ENCODE measurements around the gene CD300LD.
A peak's percentile ranks its signal among the peaks of the same experiment; 100 is the strongest.

The CD300LD gene

DNA sequence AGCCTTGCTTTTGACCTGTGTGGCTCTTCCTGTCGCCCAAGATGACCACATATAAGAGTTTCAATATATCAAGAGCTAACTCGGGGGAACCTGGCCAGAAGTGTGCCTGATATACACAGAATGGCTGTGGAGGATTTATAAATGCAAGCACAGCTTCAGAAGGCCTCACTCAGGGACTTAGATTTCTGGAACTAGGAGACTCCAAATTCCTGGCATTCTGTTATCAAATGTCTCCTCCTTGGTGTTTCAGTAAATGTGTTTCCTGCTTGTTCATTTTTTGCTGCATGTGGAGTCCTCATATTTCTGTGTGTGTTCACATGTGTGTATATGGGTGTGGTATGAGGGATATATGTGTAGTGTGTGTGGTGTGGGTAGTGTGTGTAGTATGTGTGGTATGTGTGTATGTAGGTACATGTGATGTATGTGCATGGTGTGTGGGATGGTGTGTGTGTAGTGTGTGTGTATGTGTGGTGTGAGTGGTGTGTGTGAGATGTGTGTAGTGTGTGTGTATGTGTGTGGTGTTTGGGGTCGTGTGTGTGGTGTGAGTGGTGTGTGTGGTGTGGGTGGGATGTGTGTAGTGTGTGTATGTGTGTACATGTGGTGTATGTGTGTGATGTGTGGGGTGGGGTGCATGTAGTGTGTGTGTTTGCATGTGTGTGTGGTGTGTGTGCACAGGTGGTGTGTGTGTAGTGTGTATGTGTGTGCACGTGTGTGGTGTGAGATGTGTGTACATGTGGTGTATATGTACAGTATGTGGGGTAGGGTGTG lies 23.8 kb downstream of the CD300LD start:
- no peaks in the 10 kb centered on the region for H3K27me3 ChIP-seq (ENCODE audit: insufficient read depth, low read length)
- no peak overlapping the region for H2BK12ac ChIP-seq (ENCODE audit: low read length)
- H3K27ac ChIP-seq (ENCODE audit: low read depth, low read length): no peak overlapping the region
- H3K79me2 ChIP-seq (ENCODE audit: control insufficient read depth, insufficient read depth, low read length, poor library complexity): no peaks in the 10 kb centered on the region
- no peak overlapping the region for H3K4ac ChIP-seq (ENCODE audit: low read depth, low read length)
- H4K91ac ChIP-seq (ENCODE audit: low read depth, low read length): no peak overlapping the region
- 100% methylated on average over 1 of the region's 4 CpGs for WGBS (ENCODE audit: extremely low coverage, insufficient coverage, insufficient read length)
- H4K12ac ChIP-seq (ENCODE audit: low read depth, low read length): no peak overlapping the region
- H3K79me1 ChIP-seq (ENCODE audit: low read length): no peaks in the 10 kb centered on the region
- no peak for DNase-seq
- peaks cover 0 to 3% of the 10 kb centered on the region in 2 experiments for H3K4me1 ChIP-seq (ENCODE audit: control insufficient read depth in 1 of 2, insufficient read depth in 2 of 2, low read length in 2 of 2)
- H3K14ac ChIP-seq (ENCODE audit: low read length): no peak overlapping the region
- no peak overlapping the region for H3K9ac ChIP-seq (ENCODE audit: low read length)
- H3K4me3 ChIP-seq (ENCODE audit: low read depth, low read length): peak overlapping the region; percentile 60
- no peak overlapping the region for H4K8ac ChIP-seq (ENCODE audit: low read depth, low read length)
- no peak overlapping the region for H2AFZ ChIP-seq (ENCODE audit: insufficient read depth, low read length, poor library complexity)
- no peak overlapping the region for H2BK120ac ChIP-seq (ENCODE audit: insufficient read depth, low read length, poor library complexity)
- no peaks in the 10 kb centered on the region for H3K36me3 ChIP-seq (ENCODE audit: control insufficient read depth in 1 of 2, insufficient read depth in 2 of 2, low read length in 2 of 2)
- H3K18ac ChIP-seq (ENCODE audit: low read length): no peak overlapping the region
- H2AK5ac ChIP-seq (ENCODE audit: low read length): no peak overlapping the region
- H3K23ac ChIP-seq (ENCODE audit: low read length): peak overlapping the region; percentile 52
- peaks cover 12% of the 10 kb centered on the region for H3K9me3 ChIP-seq (ENCODE audit: insufficient read depth, low read depth, low read length)
- H3K4me2 ChIP-seq (ENCODE audit: low read length): no peak overlapping the region
- H2BK5ac ChIP-seq (ENCODE audit: low read depth, low read length, poor library complexity): no peak overlapping the region

DNA sequence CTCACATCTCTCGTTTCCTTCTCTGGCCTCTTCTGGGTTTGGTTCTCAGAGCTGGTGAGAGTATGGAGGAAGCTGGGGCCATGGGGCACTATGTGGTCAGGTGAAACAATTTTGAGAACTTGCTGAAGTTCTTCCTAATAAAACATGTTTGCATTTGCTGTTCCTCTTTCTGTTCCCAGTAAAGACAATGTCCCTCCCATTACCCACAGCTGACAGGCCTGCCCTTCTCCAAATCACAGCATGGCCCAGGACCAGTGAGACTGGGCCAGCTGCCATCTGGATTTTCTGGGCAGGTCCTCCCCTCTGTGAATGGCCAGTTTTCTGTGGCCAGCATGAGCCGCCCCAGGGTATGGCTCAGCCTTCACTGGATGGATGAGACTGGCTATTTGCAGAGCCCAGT lies 24.7 kb downstream of the CD300LD start, which contains the start of gene CD300H:
TSS of gene CD300H (minus strand) at position 113 of the 400 bp plus-strand sequence.
- H2AK5ac ChIP-seq (ENCODE audit: low read length): no peak within 1 kb of the TSS
- no peak within 1 kb of the TSS for H3K4ac ChIP-seq (ENCODE audit: low read depth, low read length)
- no peak within 1 kb of the TSS for H4K12ac ChIP-seq (ENCODE audit: low read depth, low read length)
- H3K4me2 ChIP-seq (ENCODE audit: low read length): no peak within 1 kb of the TSS
- H3K9ac ChIP-seq (ENCODE audit: low read length): no peak within 1 kb of the TSS
- no peak within 1 kb of the TSS for H4K8ac ChIP-seq (ENCODE audit: low read depth, low read length)
- H3K14ac ChIP-seq (ENCODE audit: low read length): no peak within 1 kb of the TSS
- H2BK120ac ChIP-seq (ENCODE audit: insufficient read depth, low read length, poor library complexity): no peak within 1 kb of the TSS
- H3K23ac ChIP-seq (ENCODE audit: low read length): no peak within 1 kb of the TSS
- H3K79me1 ChIP-seq (ENCODE audit: low read length): no peaks in the 10 kb centered on the region
- no peak within 1 kb of the TSS for H3K27ac ChIP-seq (ENCODE audit: low read depth, low read length)
- no peak within 1 kb of the TSS for H2BK12ac ChIP-seq (ENCODE audit: low read length)
- no peak for DNase-seq
- no peaks in the 10 kb centered on the region for H3K27me3 ChIP-seq (ENCODE audit: insufficient read depth, low read length)
- H2AFZ ChIP-seq (ENCODE audit: insufficient read depth, low read length, poor library complexity): no peak within 1 kb of the TSS
- no peak within 1 kb of the TSS for H4K91ac ChIP-seq (ENCODE audit: low read depth, low read length)
- WGBS (ENCODE audit: extremely low coverage, insufficient coverage, insufficient read length): no CpG with 5 or more reads among the region's 2 CpGs
- no peak within 1 kb of the TSS for H3K18ac ChIP-seq (ENCODE audit: low read length)
- H3K79me2 ChIP-seq (ENCODE audit: control insufficient read depth, insufficient read depth, low read length, poor library complexity): no peaks in the 10 kb centered on the region
- H3K4me1 ChIP-seq (ENCODE audit: control insufficient read depth in 1 of 2, insufficient read depth in 2 of 2, low read length in 2 of 2): peaks cover 0 to 3% of the 10 kb centered on the region in 2 experiments
- no peak within 1 kb of the TSS for H3K4me3 ChIP-seq (ENCODE audit: low read depth, low read length)
- no peaks in the 10 kb centered on the region for H3K36me3 ChIP-seq (ENCODE audit: control insufficient read depth in 1 of 2, insufficient read depth in 2 of 2, low read length in 2 of 2)
- H2BK5ac ChIP-seq (ENCODE audit: low read depth, low read length, poor library complexity): no peak within 1 kb of the TSS
- H3K9me3 ChIP-seq (ENCODE audit: insufficient read depth, low read depth, low read length): peaks cover 14% of the 10 kb centered on the region

DNA sequence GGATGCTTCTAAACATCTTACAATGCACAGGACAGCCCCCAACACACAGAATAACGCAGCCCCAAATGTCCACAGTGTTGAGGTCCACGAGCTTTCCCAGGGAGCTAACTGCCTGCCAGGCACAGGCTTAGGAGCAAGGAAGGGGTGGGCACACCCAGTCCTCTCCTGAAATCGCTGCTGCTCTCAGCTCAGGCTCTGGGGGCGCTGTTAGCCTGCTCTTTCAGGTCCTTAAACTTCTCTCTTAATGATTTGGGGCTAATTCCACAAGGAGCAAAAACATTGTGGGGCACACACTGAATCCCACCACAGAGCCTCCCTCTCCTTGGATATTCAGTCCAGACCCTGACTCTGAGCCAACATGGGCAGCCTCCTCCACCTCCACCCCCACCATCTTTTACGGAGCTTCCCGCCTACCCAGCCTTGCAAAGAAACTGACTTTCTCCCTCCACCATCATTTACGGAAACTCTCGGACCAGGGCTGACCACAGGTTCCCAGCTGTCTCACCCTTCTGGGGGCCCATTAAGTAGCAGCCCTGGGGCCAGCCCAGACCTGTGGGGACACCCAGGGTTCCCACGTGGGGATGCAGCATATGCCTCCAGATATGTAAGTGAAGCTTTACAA lies 25.8 kb downstream of the CD300LD start:
- no peak overlapping the region for H3K4ac ChIP-seq (ENCODE audit: low read depth, low read length)
- no peak overlapping the region for H3K27ac ChIP-seq (ENCODE audit: low read depth, low read length)
- H4K91ac ChIP-seq (ENCODE audit: low read depth, low read length): no peak overlapping the region
- peak in 1 of 2 donors; percentile 7 for DNase-seq
- H2BK5ac ChIP-seq (ENCODE audit: low read depth, low read length, poor library complexity): no peak overlapping the region
- no peak overlapping the region for H2AFZ ChIP-seq (ENCODE audit: insufficient read depth, low read length, poor library complexity)
- peaks cover 0 to 3% of the 10 kb centered on the region in 2 experiments for H3K4me1 ChIP-seq (ENCODE audit: control insufficient read depth in 1 of 2, insufficient read depth in 2 of 2, low read length in 2 of 2)
- no peak overlapping the region for H2AK5ac ChIP-seq (ENCODE audit: low read length)
- no peak overlapping the region for H3K9ac ChIP-seq (ENCODE audit: low read length)
- no peaks in the 10 kb centered on the region for H3K79me2 ChIP-seq (ENCODE audit: control insufficient read depth, insufficient read depth, low read length, poor library complexity)
- H2BK12ac ChIP-seq (ENCODE audit: low read length): no peak overlapping the region
- H3K36me3 ChIP-seq (ENCODE audit: control insufficient read depth in 1 of 2, insufficient read depth in 2 of 2, low read length in 2 of 2): no peaks in the 10 kb centered on the region
- no peak overlapping the region for H3K18ac ChIP-seq (ENCODE audit: low read length)
- H3K4me3 ChIP-seq (ENCODE audit: low read depth, low read length): no peak overlapping the region
- no peak overlapping the region for H3K4me2 ChIP-seq (ENCODE audit: low read length)
- H3K27me3 ChIP-seq (ENCODE audit: insufficient read depth, low read length): no peaks in the 10 kb centered on the region
- no peak overlapping the region for H3K23ac ChIP-seq (ENCODE audit: low read length)
- WGBS (ENCODE audit: extremely low coverage, insufficient coverage, insufficient read length): no CpG with 5 or more reads among the region's 9 CpGs
- no peaks in the 10 kb centered on the region for H3K79me1 ChIP-seq (ENCODE audit: low read length)
- no peak overlapping the region for H4K8ac ChIP-seq (ENCODE audit: low read depth, low read length)
- no peak overlapping the region for H4K12ac ChIP-seq (ENCODE audit: low read depth, low read length)
- H2BK120ac ChIP-seq (ENCODE audit: insufficient read depth, low read length, poor library complexity): no peak overlapping the region
- no peak overlapping the region for H3K14ac ChIP-seq (ENCODE audit: low read length)
- peaks cover 14% of the 10 kb centered on the region for H3K9me3 ChIP-seq (ENCODE audit: insufficient read depth, low read depth, low read length)

DNA sequence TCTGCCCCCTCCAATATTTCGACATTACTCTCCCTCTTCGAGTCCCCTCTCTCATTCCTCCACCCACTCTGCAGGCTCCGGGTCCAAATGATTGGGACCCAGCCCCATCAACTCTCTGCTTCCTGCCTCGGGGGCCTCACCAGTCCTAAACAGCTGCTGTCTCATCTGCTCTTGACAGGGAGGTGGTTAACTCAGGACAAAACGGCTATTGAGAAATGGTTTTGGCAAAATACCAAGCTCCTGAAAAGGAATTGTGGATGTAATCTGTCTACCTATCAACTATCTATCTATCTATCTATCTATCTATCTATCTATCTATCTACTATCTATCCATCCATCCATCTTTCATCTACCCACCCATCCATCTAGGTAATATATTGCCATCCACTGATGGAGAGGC lies 27.0 kb downstream of the CD300LD start:
- no peak overlapping the region for H3K27ac ChIP-seq (ENCODE audit: low read depth, low read length)
- H3K9ac ChIP-seq (ENCODE audit: low read length): no peak overlapping the region
- H3K14ac ChIP-seq (ENCODE audit: low read length): no peak overlapping the region
- no peak overlapping the region for H2BK5ac ChIP-seq (ENCODE audit: low read depth, low read length, poor library complexity)
- no peaks in the 10 kb centered on the region for H3K79me2 ChIP-seq (ENCODE audit: control insufficient read depth, insufficient read depth, low read length, poor library complexity)
- peaks cover 14% of the 10 kb centered on the region for H3K9me3 ChIP-seq (ENCODE audit: insufficient read depth, low read depth, low read length)
- H2AK5ac ChIP-seq (ENCODE audit: low read length): no peak overlapping the region
- H3K4me3 ChIP-seq (ENCODE audit: low read depth, low read length): no peak overlapping the region
- H3K23ac ChIP-seq (ENCODE audit: low read length): no peak overlapping the region
- no peak for DNase-seq
- H3K4ac ChIP-seq (ENCODE audit: low read depth, low read length): no peak overlapping the region
- H4K91ac ChIP-seq (ENCODE audit: low read depth, low read length): no peak overlapping the region
- no peak overlapping the region for H4K8ac ChIP-seq (ENCODE audit: low read depth, low read length)
- H3K4me1 ChIP-seq (ENCODE audit: control insufficient read depth in 1 of 2, insufficient read depth in 2 of 2, low read length in 2 of 2): peaks cover 0 to 3% of the 10 kb centered on the region in 2 experiments
- H2AFZ ChIP-seq (ENCODE audit: insufficient read depth, low read length, poor library complexity): no peak overlapping the region
- no peak overlapping the region for H3K4me2 ChIP-seq (ENCODE audit: low read length)
- H3K79me1 ChIP-seq (ENCODE audit: low read length): no peaks in the 10 kb centered on the region
- no peak overlapping the region for H3K18ac ChIP-seq (ENCODE audit: low read length)
- no peak overlapping the region for H2BK12ac ChIP-seq (ENCODE audit: low read length)
- H4K12ac ChIP-seq (ENCODE audit: low read depth, low read length): no peak overlapping the region
- H3K36me3 ChIP-seq (ENCODE audit: control insufficient read depth in 1 of 2, insufficient read depth in 2 of 2, low read length in 2 of 2): no peaks in the 10 kb centered on the region
- no peak overlapping the region for H2BK120ac ChIP-seq (ENCODE audit: insufficient read depth, low read length, poor library complexity)
- WGBS (ENCODE audit: extremely low coverage, insufficient coverage, insufficient read length): no CpG with 5 or more reads among the region's 5 CpGs
- no peaks in the 10 kb centered on the region for H3K27me3 ChIP-seq (ENCODE audit: insufficient read depth, low read length)

Measured in trophoblast cell (in vitro differentiated cells and primary cell).